H9 (cell line): Measurements from ENCODE around the gene ANKS1B. TPM values are rescaled to one million over a fixed set of nuclear protein-coding genes. Genes with fewer than 3 reads are reported as not detected.

Experiments used
- DNase-seq: peaks from one replicate; pipeline ENCODE4 v3.0.0-alpha.2; 2017
- H2AFZ ChIP-seq: one replicate; pipeline ENCODE4 v1.6.1; 2013; ENCODE audit warnings: mild to moderate bottlenecking, low read length, control low read depth, moderate library complexity
- H2AK5ac ChIP-seq: 2 replicates; pipeline ENCODE4 v1.6.1; 2013; ENCODE audit warnings: low read length, control low read depth, mixed read lengths; ENCODE audit not compliant: insufficient read length
- H2BK120ac ChIP-seq: one replicate; pipeline ENCODE4 v1.6.1; 2013; ENCODE audit warnings: low read depth, mild to moderate bottlenecking, low read length, control low read depth, inconsistent platforms; ENCODE audit not compliant: poor library complexity, severe bottlenecking
- H2BK12ac ChIP-seq: 2 replicates; pipeline ENCODE4 v1.6.1; 2013; ENCODE audit warnings: low read length, control low read depth, mixed read lengths, low read depth; ENCODE audit not compliant: insufficient read length
- H2BK15ac ChIP-seq: 2 replicates; pipeline ENCODE4 v1.6.1; 2013; ENCODE audit warnings: low read depth, low read length, control low read depth
- H2BK20ac ChIP-seq: one replicate; pipeline ENCODE4 v1.6.1; 2013; ENCODE audit warnings: low read depth, mild to moderate bottlenecking, low read length, control low read depth, inconsistent platforms; ENCODE audit not compliant: poor library complexity, severe bottlenecking
- H2BK5ac ChIP-seq: 2 replicates; pipeline ENCODE4 v1.6.1; 2013; ENCODE audit warnings: low read length, control low read depth, mixed read lengths; ENCODE audit not compliant: insufficient read length
- H3K14ac ChIP-seq: 2 replicates; pipeline ENCODE4 v1.6.1; 2013; ENCODE audit warnings: low read length, control low read depth; ENCODE audit not compliant: insufficient read depth
- H3K18ac ChIP-seq: 2 replicates; pipeline ENCODE4 v1.6.1; 2013; ENCODE audit warnings: low read depth, mild to moderate bottlenecking, mixed read lengths, low read length, control low read depth; ENCODE audit not compliant: insufficient read length
- H3K23ac ChIP-seq: 2 replicates; pipeline ENCODE4 v1.6.1; 2013; ENCODE audit warnings: low read length, control low read depth, mixed read lengths, low read depth; ENCODE audit not compliant: insufficient read length
- H3K23me2 ChIP-seq: 2 replicates; pipeline ENCODE4 v1.6.1; 2013; ENCODE audit warnings: low read depth, mild to moderate bottlenecking, mixed read lengths, low read length, control low read depth; ENCODE audit not compliant: insufficient read length, poor library complexity, severe bottlenecking
- H3K27ac ChIP-seq: 2 replicates; pipeline ENCODE4 v1.5.1; 2013; ENCODE audit warnings: low read length, control low read depth, mixed read lengths, low read depth; ENCODE audit not compliant: insufficient read length
- H3K27me3 ChIP-seq: 2 replicates; pipeline ENCODE4 v1.6.1; 2013; ENCODE audit warnings: low read length, control low read depth, inconsistent platforms; ENCODE audit not compliant: insufficient read depth
- H3K4ac ChIP-seq: 2 replicates; pipeline ENCODE4 v1.6.1; 2013; ENCODE audit warnings: low read depth, mild to moderate bottlenecking, control low read depth, inconsistent platforms, low read length, moderate library complexity
- H3K4me1 ChIP-seq: 2 replicates; pipeline ENCODE4 v1.6.1; 2013; ENCODE audit warnings: low read length, control low read depth, inconsistent platforms; ENCODE audit not compliant: insufficient read depth
- H3K4me2 ChIP-seq: 2 replicates; pipeline ENCODE4 v1.6.1; 2013; ENCODE audit warnings: low read length, control low read depth, mixed read lengths; ENCODE audit not compliant: insufficient read length, insufficient read depth
- H3K56ac ChIP-seq: 2 replicates; pipeline ENCODE4 v1.6.1; 2013; ENCODE audit warnings: low read depth, mild to moderate bottlenecking, mixed read lengths, low read length, control low read depth; ENCODE audit not compliant: insufficient read length
- H3K79me1 ChIP-seq: 2 replicates; pipeline ENCODE4 v1.6.1; 2013; ENCODE audit warnings: low read depth, mild to moderate bottlenecking, moderate library complexity, low read length, control low read depth, inconsistent platforms; ENCODE audit not compliant: insufficient read depth, poor library complexity, severe bottlenecking
- H3K79me2 ChIP-seq: 2 replicates; pipeline ENCODE4 v1.6.1; 2013; ENCODE audit warnings: low read length, control low read depth, inconsistent platforms; ENCODE audit not compliant: insufficient read depth
- H3K9ac ChIP-seq: 2 replicates; pipeline ENCODE4 v1.6.1; 2013; ENCODE audit warnings: low read length, control low read depth, mixed read lengths; ENCODE audit not compliant: insufficient read length; ENCODE audit errors: extremely low read depth
- H3K9me3 ChIP-seq: one replicate; pipeline ENCODE4 v1.6.1; 2013; ENCODE audit warnings: low read depth, low read length, inconsistent platforms; ENCODE audit not compliant: control insufficient read depth
- H3T11ph ChIP-seq: one replicate; pipeline ENCODE4 v1.6.1; 2013; ENCODE audit warnings: mild to moderate bottlenecking, low read length, control low read depth, inconsistent platforms
- H4K20me1 ChIP-seq: one replicate; pipeline ENCODE4 v1.6.1; 2013; ENCODE audit not compliant: control insufficient read depth, insufficient read length, insufficient read depth
- H4K5ac ChIP-seq: 2 replicates; pipeline ENCODE4 v1.6.1; 2013; ENCODE audit warnings: low read depth, mild to moderate bottlenecking, mixed read lengths, low read length, control low read depth; ENCODE audit not compliant: insufficient read length
- H4K8ac ChIP-seq: replicated peaks from 2 replicates; pipeline ENCODE4 v1.6.1; 2013; ENCODE audit warnings: low read length, control low read depth, mixed read lengths, low read depth; ENCODE audit not compliant: insufficient read length
- H4K91ac ChIP-seq: 2 replicates; pipeline ENCODE4 v1.6.1; 2013; ENCODE audit warnings: low read depth, mild to moderate bottlenecking, moderate library complexity, mixed read lengths, low read length, control low read depth; ENCODE audit not compliant: insufficient read length
- H3K27ac Mint-ChIP-seq, 3 experiments: 2 replicates in 2 of 3; 3 replicates in 1 of 3; pipeline ENCODE4 v1.8.0; 2020 to 2021; ENCODE audit warnings: mixed read lengths in 3 of 3, mild to moderate bottlenecking in 1 of 3, moderate library complexity in 1 of 3
- H3K27me3 Mint-ChIP-seq: 2 replicates; pipeline ENCODE4 v1.8.0; 2021; ENCODE audit warnings: low read depth, mild to moderate bottlenecking, moderate library complexity, mixed read lengths
- H3K36me3 Mint-ChIP-seq, 3 experiments: 2 replicates in 2 of 3; 3 replicates in 1 of 3; pipeline ENCODE4 v1.8.0; 2020 to 2021; ENCODE audit warnings: low read depth in 3 of 3, mixed read lengths in 3 of 3; ENCODE audit not compliant: insufficient read depth in 1 of 3
- H3K4me1 Mint-ChIP-seq, 2 experiments: 2 replicates each; pipeline ENCODE4 v1.8.0; 2020; ENCODE audit warnings: mixed read lengths in 2 of 2
- H3K4me3 Mint-ChIP-seq, 2 experiments: 2 replicates in 1 of 2; 3 replicates in 1 of 2; pipeline ENCODE4 v1.8.0; 2020 to 2021; ENCODE audit warnings: mild to moderate bottlenecking in 2 of 2, mixed read lengths in 2 of 2, moderate library complexity in 1 of 2
- H3K9me3 Mint-ChIP-seq, 2 experiments: 2 replicates in 1 of 2; 3 replicates in 1 of 2; pipeline ENCODE4 v1.8.0; 2020; ENCODE audit warnings: mild to moderate bottlenecking in 2 of 2, mixed read lengths in 2 of 2, moderate library complexity in 1 of 2
- CTCF ChIP-seq: fragments of 200-600 bp; sonication (generic); conservative IDR thresholded peaks from 3 replicates; pipeline ENCODE4 v1.8.0; 2021; ENCODE audit warnings: antibody characterized with exemption, mild to moderate bottlenecking
- WGBS: extraction: QIAGEN DNeasy Blood & Tissue Kit; methylation state at CpG from one replicate; pipeline ENCODE4 v1.1.7; 2013; ENCODE audit warnings: missing lambda C conversion rate, low lambda C conversion rate, mixed read lengths; ENCODE audit not compliant: insufficient read length; ENCODE audit errors: extremely low coverage; 5-methylcytosine and 5-hydroxymethylcytosine counted together
- total RNA-seq: library from RNA; stranded (reverse); gene quantifications from 2 replicates; pipeline ENCODE4 v1.2.1, GENCODE V29; 2021

The ANKS1B gene
- total RNA-seq, 1 experiment from 2014 or later: 4.1 TPM

GRCh38 chr12:99224237-99224636, 760.5 kb downstream of the ANKS1B start:
- DNase-seq: peak; percentile 43
- H4K5ac ChIP-seq: no peak overlapping the region

More at GRCh38 chr12:99224237-99224636, 760.5 kb downstream of the ANKS1B start:
- Mint-ChIP-seq H3K27me3 (no peaks in the 10 kb centered on the region), H3K4me3 (no peak overlapping the region), H3K36me3 (peaks cover 0 to 4% (median 0%) of the 10 kb centered on the region in 3 experiments; a peak in 2 of 7 replicates), H3K4me1 (peaks cover 4% of the 10 kb centered on the region in 2 experiments), H3K9me3 (peaks cover 0 to 5% of the 10 kb centered on the region in 2 experiments; a peak in 2 of 5 replicates), H3K27ac (no peak overlapping the region)
- H4K20me1 ChIP-seq: no peaks in the 10 kb centered on the region
- H3K27ac ChIP-seq: no peak overlapping the region
- no peak overlapping the region for H2BK15ac ChIP-seq
- WGBS: no CpG with 5 or more reads among the region's 5 CpGs
- no peak overlapping the region for H3K4me2 ChIP-seq
- H2AK5ac ChIP-seq: no peak overlapping the region
- no peak overlapping the region for H3K18ac ChIP-seq
- H3K9me3 ChIP-seq: no peaks in the 10 kb centered on the region
- H2AFZ ChIP-seq: no peak overlapping the region
- H3K9ac ChIP-seq: no peak overlapping the region
- H3K27me3 ChIP-seq: no peaks in the 10 kb centered on the region
- H3K14ac ChIP-seq: no peak overlapping the region
- TF ChIP-seq CTCF: no peak; the same call in 2 of the 3 replicates
- no peaks in the 10 kb centered on the region for H3K4me1 ChIP-seq
- no peak overlapping the region for H3T11ph ChIP-seq
- no peak overlapping the region for H4K8ac ChIP-seq
- no peak overlapping the region for H2BK5ac ChIP-seq
- H2BK120ac ChIP-seq: no peak overlapping the region
- H3K23me2 ChIP-seq: no peaks in the 10 kb centered on the region
- H3K4ac ChIP-seq: no peak overlapping the region
- H2BK12ac ChIP-seq: no peak overlapping the region
- no peak overlapping the region for H3K56ac ChIP-seq
- H4K91ac ChIP-seq: no peak overlapping the region
- no peak overlapping the region for H3K23ac ChIP-seq
- H3K79me1 ChIP-seq: no peaks in the 10 kb centered on the region
- no peaks in the 10 kb centered on the region for H3K79me2 ChIP-seq
- no peak overlapping the region for H2BK20ac ChIP-seq
